HEK293 (cell line): ENCODE data around the gene POLR2C.
A peak's percentile ranks its signal among the peaks of the same experiment; 100 is the strongest.

ENCODE experiments used
- CTCF ChIA-PET: fragments of 350-600 bp; formaldehyde crosslinking; extraction: SDS; loops from one replicate; lab custom pipeline; 2021; ENCODE audit warnings: antibody characterized with exemption; lab: Yijun Ruan, JAX
- POLR2A ChIA-PET: fragments of 300-600 bp; formaldehyde crosslinking; extraction: SDS; loops from one replicate; lab custom pipeline; 2020; ENCODE audit warnings: antibody characterized with exemption, inconsistent platforms; lab: Yijun Ruan, JAX
- H3K27ac ChIP-seq: fragments of 200-500 bp; sonication (Bioruptor generic); 2 replicates; pipeline ENCODE4 v1.5.1; 2014; ENCODE audit warnings: low read depth, low read length, control low read depth, inconsistent platforms; ENCODE audit errors: extremely low read depth
- H3K36me3 ChIP-seq, 2 experiments: fragments of 200-500 bp in 1 of 2; sonication (Bioruptor generic) in 1 of 2; 1 replicate in 1 of 2; 2 replicates in 1 of 2; pipeline ENCODE4 v1.5.1; 2014 to 2017; ENCODE audit warnings: inconsistent platforms in 2 of 2, low read length in 2 of 2; ENCODE audit not compliant: control insufficient read depth in 2 of 2, insufficient read depth in 1 of 2
- H3K4me1 ChIP-seq: fragments of 200-500 bp; sonication (Bioruptor generic); 2 replicates; pipeline ENCODE4 v1.5.1; 2014; ENCODE audit warnings: mild to moderate bottlenecking, low read length, inconsistent platforms; ENCODE audit not compliant: control insufficient read depth, insufficient read depth
- H3K4me3 ChIP-seq: 2 replicates; pipeline ENCODE4 v1.5.1; 2011; ENCODE audit warnings: low read depth, mild to moderate bottlenecking, control low read depth, low read length, moderate library complexity
- H3K9me3 ChIP-seq: fragments of 200-500 bp; sonication (Bioruptor generic); 2 replicates; pipeline ENCODE4 v1.5.1; 2014; ENCODE audit warnings: low read depth, low read length, inconsistent platforms; ENCODE audit not compliant: control insufficient read depth, insufficient read depth
- AEBP2 ChIP-seq: fragments of 450-650 bp; formaldehyde crosslinking; IDR thresholded peaks from 2 replicates; pipeline ENCODE4 v1.5.1; 2016; ENCODE audit warnings: missing biosample characterization, missing genetic modification characterization, borderline replicate concordance
- EGR2 ChIP-seq: fragments of 450-650 bp; formaldehyde crosslinking; IDR thresholded peaks from 2 replicates; pipeline ENCODE4 v1.5.1; 2016; ENCODE audit warnings: low read depth, missing biosample characterization, missing genetic modification characterization
- KLF9 ChIP-seq: fragments of 450-650 bp; formaldehyde crosslinking; IDR thresholded peaks from 2 replicates; pipeline ENCODE4 v1.5.1; 2016; ENCODE audit warnings: missing biosample characterization, missing genetic modification characterization, low read depth
- MZF1 ChIP-seq: fragments of 450-650 bp; formaldehyde crosslinking; IDR thresholded peaks from 2 replicates; pipeline ENCODE4 v1.5.1; 2017; ENCODE audit warnings: missing biosample characterization, missing genetic modification characterization, borderline replicate concordance
- SETDB1 ChIP-seq: IDR thresholded peaks from one replicate; pipeline ENCODE4 v1.6.1; 2017; ENCODE audit warnings: mild to moderate bottlenecking, low read length, moderate library complexity, mixed read lengths; ENCODE audit not compliant: insufficient read length
- SP3 ChIP-seq: fragments of 450-650 bp; formaldehyde crosslinking; IDR thresholded peaks from 2 replicates; pipeline ENCODE4 v1.5.1; 2016; ENCODE audit warnings: missing biosample characterization, missing genetic modification characterization
- ZBTB48 ChIP-seq: fragments of 450-650 bp; formaldehyde crosslinking; IDR thresholded peaks from 2 replicates; pipeline ENCODE4 v1.5.1; 2016; ENCODE audit warnings: missing biosample characterization, missing genetic modification characterization
- ZNF175 ChIP-seq: fragments of 450-650 bp; formaldehyde crosslinking; IDR thresholded peaks from 2 replicates; pipeline ENCODE4 v1.5.1; 2016; ENCODE audit warnings: missing biosample characterization, missing genetic modification characterization
- ZNF266 ChIP-seq: fragments of 450-650 bp; formaldehyde crosslinking; IDR thresholded peaks from 2 replicates; pipeline ENCODE4 v1.5.1; 2016; ENCODE audit warnings: missing biosample characterization, missing genetic modification characterization, low read depth
- ZNF335 ChIP-seq: fragments of 450-650 bp; formaldehyde crosslinking; conservative IDR thresholded peaks from 2 replicates; pipeline ENCODE4 v1.5.1; 2016; ENCODE audit warnings: missing biosample characterization, missing genetic modification characterization
- ZNF391 ChIP-seq: fragments of 450-650 bp; formaldehyde crosslinking; IDR thresholded peaks from 2 replicates; pipeline ENCODE4 v1.5.1; 2016; ENCODE audit warnings: low read depth, missing biosample characterization, missing genetic modification characterization, borderline replicate concordance
- ZNF433 ChIP-seq: fragments of 450-650 bp; formaldehyde crosslinking; IDR thresholded peaks from 2 replicates; pipeline ENCODE4 v1.5.1; 2016; ENCODE audit warnings: missing biosample characterization, missing genetic modification characterization, low read depth
- ZNF521 ChIP-seq: fragments of 450-650 bp; formaldehyde crosslinking; IDR thresholded peaks from 2 replicates; pipeline ENCODE4 v1.5.1; 2017; ENCODE audit warnings: missing biosample characterization, mild to moderate bottlenecking, missing genetic modification characterization
- ZNF549 ChIP-seq: fragments of 450-650 bp; IDR thresholded peaks from 2 replicates; pipeline ENCODE4 v1.5.1; 2018; ENCODE audit warnings: missing biosample characterization, missing genetic modification characterization, mild to moderate bottlenecking, inconsistent platforms, moderate library complexity
- ZNF555 ChIP-seq: fragments of 450-650 bp; formaldehyde crosslinking; conservative IDR thresholded peaks from 2 replicates; pipeline ENCODE4 v1.5.1; 2017; ENCODE audit warnings: missing biosample characterization, mild to moderate bottlenecking, missing genetic modification characterization, inconsistent platforms
- ZNF600 ChIP-seq: fragments of 450-650 bp; formaldehyde crosslinking; IDR thresholded peaks from 2 replicates; pipeline ENCODE4 v1.5.1; 2016; ENCODE audit warnings: missing biosample characterization, missing genetic modification characterization
- ZNF768 ChIP-seq: fragments of 450-650 bp; formaldehyde crosslinking; IDR thresholded peaks from 2 replicates; pipeline ENCODE4 v1.5.1; 2018; ENCODE audit warnings: missing biosample characterization, mild to moderate bottlenecking, missing genetic modification characterization
- ZNF791 ChIP-seq: fragments of 450-650 bp; formaldehyde crosslinking; IDR thresholded peaks from 2 replicates; pipeline ENCODE4 v1.5.1; 2016; ENCODE audit warnings: missing biosample characterization, missing genetic modification characterization
- TF ChIP-seq, protein P1 (sequence below): fragments of 450-650 bp; formaldehyde crosslinking; IDR thresholded peaks from 2 replicates; pipeline ENCODE4; 2016; ENCODE audit warnings: missing biosample characterization, missing genetic modification characterization
- TF ChIP-seq, protein P2 (sequence below): fragments of 450-650 bp; formaldehyde crosslinking; conservative IDR thresholded peaks from 2 replicates; pipeline ENCODE4 v1.5.1; 2016; ENCODE audit warnings: low read depth, missing biosample characterization, missing genetic modification characterization
- TF ChIP-seq, protein P3 (sequence below): fragments of 450-650 bp; formaldehyde crosslinking; IDR thresholded peaks from 2 replicates; pipeline ENCODE4 v1.5.1; 2016; ENCODE audit warnings: missing biosample characterization, missing genetic modification characterization, low read depth
- TF ChIP-seq, protein P4 (sequence below): fragments of 450-650 bp; formaldehyde crosslinking; IDR thresholded peaks from 2 replicates; pipeline ENCODE4 v1.5.1; 2016; ENCODE audit warnings: missing biosample characterization, missing genetic modification characterization

Gene POLR2C

GRCh38 chr16:57485916-57486857 lies 23.7 kb downstream of the POLR2C start, which contains the start of gene DOK4:
Gene DOK4 (minus strand): TSS chr16:57486493. CDS start chr16:57479507, 6,986 bp downstream.
- ChIA-PET CTCF (interaction anchor here (1.2 to 1.8 kb wide), 2 partner anchors 23 to 415 kb away, joined by 3 to 4 read pairs; partner anchors contain the start of gene POLR2C), POLR2A (interaction anchor here (1.6 kb wide), 1 partner anchor 24 kb away, joined by 6 read pairs; the partner anchor contains the start of gene POLR2C)
- Histone ChIP-seq H3K9me3 (no peaks in the 10 kb centered on the region), H3K27ac (peak within 1 kb of the TSS; percentile 19; the same call in 1 of the 2 replicates), H3K4me3 (peak within 1 kb of the TSS; percentile 65), H3K4me1 (no peaks in the 10 kb centered on the region), H3K36me3 (no peaks in the 10 kb centered on the region)
- TF ChIP-seq ZNF391 (tag by site-specific recombination) (no peak; the same call in 1 of the 2 replicates), ZNF791 (no peak), EGR2 (peak; percentile 55), AEBP2 (tag by site-specific recombination) (no peak), ZNF521 (tag by site-specific recombination) (no peak), MZF1 (tag by site-specific recombination) (no peak), SETDB1 (no peak), ZNF549 (tag by site-specific recombination) (no peak), ZNF555 (tag by site-specific recombination) (no peak), ZNF335 (peak; percentile 65), ZNF175 (no peak), SP3 (tag by site-specific recombination) (peak; percentile 4; the same call in 1 of the 2 replicates), ZNF433 (no peak), ZBTB48 (tag by site-specific recombination) (peak; percentile 60), ZNF266 (tag by site-specific recombination) (no peak), ZNF768 (tag by site-specific recombination) (no peak), ZNF600 (no peak), KLF9 (tag by site-specific recombination) (peak; percentile 32)
- TF ChIP-seq, protein P1, sequence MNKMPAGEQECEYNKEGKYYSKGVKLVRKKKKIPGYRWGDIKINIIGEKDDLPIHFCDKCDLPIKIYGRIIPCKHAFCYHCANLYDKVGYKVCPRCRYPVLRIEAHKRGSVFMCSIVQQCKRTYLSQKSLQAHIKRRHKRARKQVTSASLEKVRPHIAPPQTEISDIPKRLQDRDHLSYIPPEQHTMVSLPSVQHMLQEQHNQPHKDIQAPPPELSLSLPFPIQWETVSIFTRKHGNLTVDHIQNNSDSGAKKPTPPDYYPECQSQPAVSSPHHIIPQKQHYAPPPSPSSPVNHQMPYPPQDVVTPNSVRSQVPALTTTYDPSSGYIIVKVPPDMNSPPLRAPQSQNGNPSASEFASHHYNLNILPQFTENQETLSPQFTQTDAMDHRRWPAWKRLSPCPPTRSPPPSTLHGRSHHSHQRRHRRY (tag by site-specific recombination), result no peak
- TF ChIP-seq, protein P2, sequence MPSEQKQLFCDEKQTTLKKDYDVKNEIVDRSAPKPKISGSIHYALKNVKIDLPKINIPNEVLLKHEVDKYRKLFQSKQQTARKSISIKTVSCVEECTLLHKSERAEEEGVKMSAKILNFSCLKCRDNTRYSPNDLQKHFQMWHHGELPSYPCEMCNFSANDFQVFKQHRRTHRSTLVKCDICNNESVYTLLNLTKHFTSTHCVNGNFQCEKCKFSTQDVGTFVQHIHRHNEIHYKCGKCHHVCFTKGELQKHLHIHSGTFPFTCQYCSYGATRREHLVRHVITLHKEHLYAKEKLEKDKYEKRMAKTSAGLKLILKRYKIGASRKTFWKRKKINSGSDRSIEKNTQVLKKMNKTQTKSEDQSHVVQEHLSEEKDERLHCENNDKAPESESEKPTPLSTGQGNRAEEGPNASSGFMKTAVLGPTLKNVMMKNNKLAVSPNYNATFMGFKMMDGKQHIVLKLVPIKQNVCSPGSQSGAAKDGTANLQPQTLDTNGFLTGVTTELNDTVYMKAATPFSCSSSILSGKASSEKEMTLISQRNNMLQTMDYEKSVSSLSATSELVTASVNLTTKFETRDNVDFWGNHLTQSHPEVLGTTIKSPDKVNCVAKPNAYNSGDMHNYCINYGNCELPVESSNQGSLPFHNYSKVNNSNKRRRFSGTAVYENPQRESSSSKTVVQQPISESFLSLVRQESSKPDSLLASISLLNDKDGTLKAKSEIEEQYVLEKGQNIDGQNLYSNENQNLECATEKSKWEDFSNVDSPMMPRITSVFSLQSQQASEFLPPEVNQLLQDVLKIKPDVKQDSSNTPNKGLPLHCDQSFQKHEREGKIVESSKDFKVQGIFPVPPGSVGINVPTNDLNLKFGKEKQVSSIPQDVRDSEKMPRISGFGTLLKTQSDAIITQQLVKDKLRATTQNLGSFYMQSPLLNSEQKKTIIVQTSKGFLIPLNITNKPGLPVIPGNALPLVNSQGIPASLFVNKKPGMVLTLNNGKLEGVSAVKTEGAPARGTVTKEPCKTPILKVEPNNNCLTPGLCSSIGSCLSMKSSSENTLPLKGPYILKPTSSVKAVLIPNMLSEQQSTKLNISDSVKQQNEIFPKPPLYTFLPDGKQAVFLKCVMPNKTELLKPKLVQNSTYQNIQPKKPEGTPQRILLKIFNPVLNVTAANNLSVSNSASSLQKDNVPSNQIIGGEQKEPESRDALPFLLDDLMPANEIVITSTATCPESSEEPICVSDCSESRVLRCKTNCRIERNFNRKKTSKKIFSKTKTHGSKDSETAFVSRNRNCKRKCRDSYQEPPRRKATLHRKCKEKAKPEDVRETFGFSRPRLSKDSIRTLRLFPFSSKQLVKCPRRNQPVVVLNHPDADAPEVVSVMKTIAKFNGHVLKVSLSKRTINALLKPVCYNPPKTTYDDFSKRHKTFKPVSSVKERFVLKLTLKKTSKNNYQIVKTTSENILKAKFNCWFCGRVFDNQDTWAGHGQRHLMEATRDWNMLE (tag by site-specific recombination), result no peak
- TF ChIP-seq, protein P3, sequence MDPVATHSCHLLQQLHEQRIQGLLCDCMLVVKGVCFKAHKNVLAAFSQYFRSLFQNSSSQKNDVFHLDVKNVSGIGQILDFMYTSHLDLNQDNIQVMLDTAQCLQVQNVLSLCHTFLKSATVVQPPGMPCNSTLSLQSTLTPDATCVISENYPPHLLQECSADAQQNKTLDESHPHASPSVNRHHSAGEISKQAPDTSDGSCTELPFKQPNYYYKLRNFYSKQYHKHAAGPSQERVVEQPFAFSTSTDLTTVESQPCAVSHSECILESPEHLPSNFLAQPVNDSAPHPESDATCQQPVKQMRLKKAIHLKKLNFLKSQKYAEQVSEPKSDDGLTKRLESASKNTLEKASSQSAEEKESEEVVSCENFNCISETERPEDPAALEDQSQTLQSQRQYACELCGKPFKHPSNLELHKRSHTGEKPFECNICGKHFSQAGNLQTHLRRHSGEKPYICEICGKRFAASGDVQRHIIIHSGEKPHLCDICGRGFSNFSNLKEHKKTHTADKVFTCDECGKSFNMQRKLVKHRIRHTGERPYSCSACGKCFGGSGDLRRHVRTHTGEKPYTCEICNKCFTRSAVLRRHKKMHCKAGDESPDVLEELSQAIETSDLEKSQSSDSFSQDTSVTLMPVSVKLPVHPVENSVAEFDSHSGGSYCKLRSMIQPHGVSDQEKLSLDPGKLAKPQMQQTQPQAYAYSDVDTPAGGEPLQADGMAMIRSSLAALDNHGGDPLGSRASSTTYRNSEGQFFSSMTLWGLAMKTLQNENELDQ, result no peak
- TF ChIP-seq, protein P4, sequence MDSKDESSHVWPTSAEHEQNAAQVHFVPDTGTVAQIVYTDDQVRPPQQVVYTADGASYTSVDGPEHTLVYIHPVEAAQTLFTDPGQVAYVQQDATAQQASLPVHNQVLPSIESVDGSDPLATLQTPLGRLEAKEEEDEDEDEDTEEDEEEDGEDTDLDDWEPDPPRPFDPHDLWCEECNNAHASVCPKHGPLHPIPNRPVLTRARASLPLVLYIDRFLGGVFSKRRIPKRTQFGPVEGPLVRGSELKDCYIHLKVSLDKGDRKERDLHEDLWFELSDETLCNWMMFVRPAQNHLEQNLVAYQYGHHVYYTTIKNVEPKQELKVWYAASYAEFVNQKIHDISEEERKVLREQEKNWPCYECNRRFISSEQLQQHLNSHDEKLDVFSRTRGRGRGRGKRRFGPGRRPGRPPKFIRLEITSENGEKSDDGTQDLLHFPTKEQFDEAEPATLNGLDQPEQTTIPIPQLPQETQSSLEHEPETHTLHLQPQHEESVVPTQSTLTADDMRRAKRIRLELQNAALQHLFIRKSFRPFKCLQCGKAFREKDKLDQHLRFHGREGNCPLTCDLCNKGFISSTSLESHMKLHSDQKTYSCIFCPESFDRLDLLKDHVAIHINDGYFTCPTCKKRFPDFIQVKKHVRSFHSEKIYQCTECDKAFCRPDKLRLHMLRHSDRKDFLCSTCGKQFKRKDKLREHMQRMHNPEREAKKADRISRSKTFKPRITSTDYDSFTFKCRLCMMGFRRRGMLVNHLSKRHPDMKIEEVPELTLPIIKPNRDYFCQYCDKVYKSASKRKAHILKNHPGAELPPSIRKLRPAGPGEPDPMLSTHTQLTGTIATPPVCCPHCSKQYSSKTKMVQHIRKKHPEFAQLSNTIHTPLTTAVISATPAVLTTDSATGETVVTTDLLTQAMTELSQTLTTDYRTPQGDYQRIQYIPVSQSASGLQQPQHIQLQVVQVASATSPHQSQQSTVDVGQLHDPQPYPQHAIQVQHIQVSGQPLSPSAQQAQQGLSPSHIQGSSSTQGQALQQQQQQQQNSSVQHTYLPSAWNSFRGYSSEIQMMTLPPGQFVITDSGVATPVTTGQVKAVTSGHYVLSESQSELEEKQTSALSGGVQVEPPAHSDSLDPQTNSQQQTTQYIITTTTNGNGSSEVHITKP (tag by site-specific recombination), result peak; percentile 89
